GM19023 (cell line): ENCODE data around the gene PLRG1.
A peak's percentile ranks its signal among the peaks of the same experiment; 100 is the strongest.

Experiments
- ATAC-seq: cut with Tn5 transposase; IDR thresholded peaks from one replicate; pipeline ENCODE4 v1.9.1; 2021; ENCODE audit warnings: mild to moderate bottlenecking, moderate library complexity; ENCODE audit not compliant: unreplicated experiment

Gene PLRG1

GRCh38 chr4:154526151-154526550, 24.0 kb downstream of the PLRG1 start:
- no peak for ATAC-seq

GRCh38 chr4:154521607-154522006, 28.6 kb downstream of the PLRG1 start:
- no peak for ATAC-seq

GRCh38 chr4:154519214-154519613, 31.0 kb downstream of the PLRG1 start:
- no peak for ATAC-seq

GRCh38 chr4:154517591-154517990, 32.6 kb downstream of the PLRG1 start:
- no peak for ATAC-seq

GRCh38 chr4:154516318-154517029, 33.7 kb downstream of the PLRG1 start:
- ATAC-seq = no peak

- no peak for ATAC-seq
Observed at GRCh38 chr4:154511981-154512380, 38.2 kb downstream of the PLRG1 start.

GRCh38 chr4:154511548-154511947, 38.7 kb downstream of the PLRG1 start:
- ATAC-seq = no peak

- no peak for ATAC-seq
Observed at GRCh38 chr4:154507156-154507555, 43.0 kb downstream of the PLRG1 start.

GRCh38 chr4:154506253-154506652, 43.9 kb downstream of the PLRG1 start:
- ATAC-seq = no peak

- ATAC-seq = no peak
Observed at GRCh38 chr4:154503598-154503997, 46.6 kb downstream of the PLRG1 start.

GRCh38 chr4:154502111-154502510, 48.1 kb downstream of the PLRG1 start:
- ATAC-seq = no peak

- ATAC-seq = no peak
Observed at GRCh38 chr4:154497889-154498288, 52.3 kb downstream of the PLRG1 start.

- no peak for ATAC-seq
Observed at GRCh38 chr4:154495867-154496266, 54.3 kb downstream of the PLRG1 start.

GRCh38 chr4:154492288-154492687, 57.9 kb downstream of the PLRG1 start:
- no peak for ATAC-seq

GRCh38 chr4:154491341-154492271, 58.6 kb downstream of the PLRG1 start, which contains the start of gene DCHS2:
TSS of gene DCHS2 (minus strand) at chr4:154491799. CDS start at chr4:154491355, 444 bp downstream.
- ATAC-seq = peak; percentile 62

GRCh38 chr4:154490583-154491340, 59.4 kb downstream of the PLRG1 start:
- peak; percentile 66 for ATAC-seq

GRCh38 chr4:154490234-154490582, 60.0 kb downstream of the PLRG1 start:
- no peak for ATAC-seq

GRCh38 chr4:154489558-154490233, 60.5 kb downstream of the PLRG1 start:
- ATAC-seq = no peak

- no peak for ATAC-seq
Observed at GRCh38 chr4:154487145-154487544, 63.1 kb downstream of the PLRG1 start.

- peak; percentile 98 for ATAC-seq
Observed at GRCh38 chr4:154485127-154485773, 65.0 kb downstream of the PLRG1 start.
